ENCODE data around the gene VEZT.

- TF ChIP-seq CTCF (conservative IDR thresholded peaks at IDR 0.05 in 1 of 2, IDR thresholded peaks at IDR 0.05 in 1 of 2; ENCODE audit: extremely low read depth in 1 of 2, insufficient read depth in 1 of 2, low read depth in 1 of 2, low read length in 2 of 2): no peak
- no peak for TF ChIP-seq EZH2 (IDR thresholded peaks at IDR 0.05; ENCODE audit: borderline replicate concordance, low read length)
These were observed 32.5 kb upstream of the VEZT start for GRCh38 chr12:95185072-95185471.
